Activated CD4-positive, alpha-beta T cell treated with anti-CD3 and anti-CD28 coated beads for 4 hours (primary cell): ENCODE results near the gene AJAP1.

Experiments
- DNase-seq, 2 donors: peaks; one replicate each; pipeline ENCODE4 v3.0.0-alpha.2; 2020

AJAP1 gene

GRCh38 chr1:4708840-4709507 lies 54.6 kb downstream of the AJAP1 start:
- DNase-seq, result no peak

DNA sequence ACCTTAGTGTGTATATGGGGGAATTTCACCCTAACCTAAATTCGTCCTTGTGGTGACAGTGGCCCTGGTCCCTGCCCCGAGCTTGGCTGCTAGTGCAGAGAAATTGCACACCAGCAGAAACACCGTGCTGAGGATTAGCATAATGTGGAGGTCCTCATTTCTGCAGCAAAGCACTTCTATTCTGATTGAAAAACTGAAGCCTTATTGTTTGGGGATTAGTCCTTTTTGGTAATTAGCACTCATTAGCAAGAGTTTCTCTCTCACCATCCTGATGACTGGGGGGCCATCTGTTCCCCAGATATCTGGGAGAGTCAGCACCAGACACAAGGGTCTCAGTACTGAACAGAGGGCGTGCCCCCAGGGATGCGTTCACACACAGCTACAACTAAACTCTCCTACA lies 55.2 kb downstream of the AJAP1 start:
- no peak for DNase-seq

DNA sequence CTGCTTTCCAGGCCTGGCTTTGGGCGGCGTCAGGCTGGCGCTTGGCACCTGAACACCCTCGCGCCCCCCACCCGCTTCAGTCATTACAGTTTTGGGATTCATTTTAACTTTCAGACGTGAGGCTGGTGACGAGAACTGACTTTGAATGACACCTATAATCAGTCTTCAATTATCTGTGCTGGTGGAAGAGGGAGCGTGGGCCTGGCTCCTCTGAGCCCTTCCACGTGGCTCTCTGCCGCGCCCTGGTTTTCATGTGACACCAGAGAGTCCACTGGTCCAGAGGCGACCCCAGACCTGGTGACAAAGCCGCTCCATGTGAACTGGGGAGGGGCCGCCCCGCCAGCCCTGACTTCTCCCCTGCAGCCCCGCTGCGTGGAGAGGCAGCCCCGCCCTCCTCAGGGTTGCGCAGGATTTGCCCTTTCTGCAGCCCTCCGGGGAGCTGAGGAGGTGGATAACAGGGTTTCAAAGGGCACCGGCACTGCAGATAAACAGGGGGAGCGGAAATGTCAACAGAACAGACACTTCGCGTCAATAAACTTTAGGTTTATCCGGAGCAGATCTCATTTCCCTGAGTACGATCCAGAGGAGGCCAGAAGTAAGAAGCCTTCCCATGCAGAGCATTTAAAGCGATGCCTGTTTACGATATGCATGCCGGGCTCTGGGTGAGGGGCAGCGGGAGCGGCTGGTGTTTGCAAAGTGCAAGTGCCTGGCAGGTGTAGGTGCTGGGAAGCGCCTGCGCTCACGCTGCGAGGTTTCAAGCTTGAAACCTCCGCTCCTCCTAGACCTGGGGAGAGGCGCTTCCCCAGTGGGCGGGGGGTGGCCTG lies 56.4 kb downstream of the AJAP1 start:
- no peak for DNase-seq

GRCh38 chr1:4711416-4712275 lies 57.2 kb downstream of the AJAP1 start:
- DNase-seq, result no peak

GRCh38 chr1:4713669-4714068 lies 59.3 kb downstream of the AJAP1 start:
- no peak for DNase-seq

GRCh38 chr1:4716406-4716805 lies 62.0 kb downstream of the AJAP1 start:
- no peak for DNase-seq

GRCh38 chr1:4718071-4718470 lies 63.7 kb downstream of the AJAP1 start:
- no peak for DNase-seq

DNA sequence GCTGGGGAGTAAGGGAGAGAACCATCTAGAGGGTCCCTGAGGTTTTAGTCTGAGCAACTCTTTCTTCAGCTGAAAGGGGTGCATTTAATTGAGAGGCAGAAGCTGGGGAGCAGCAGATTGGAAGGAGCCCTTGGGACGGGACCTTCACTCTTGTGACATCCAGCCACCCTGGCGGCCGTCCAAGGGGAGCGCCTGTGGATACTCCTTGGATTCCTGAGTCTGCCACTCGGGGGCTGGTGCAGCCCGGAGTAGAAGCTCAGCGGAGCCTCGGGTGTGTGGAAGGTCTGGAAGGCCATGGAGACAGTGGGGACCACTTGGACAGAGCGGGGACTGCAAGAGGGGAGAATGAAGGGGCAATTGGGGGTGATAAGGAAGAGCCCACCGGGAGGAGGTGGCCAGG lies 68.7 kb downstream of the AJAP1 start:
- no peak for DNase-seq

DNA sequence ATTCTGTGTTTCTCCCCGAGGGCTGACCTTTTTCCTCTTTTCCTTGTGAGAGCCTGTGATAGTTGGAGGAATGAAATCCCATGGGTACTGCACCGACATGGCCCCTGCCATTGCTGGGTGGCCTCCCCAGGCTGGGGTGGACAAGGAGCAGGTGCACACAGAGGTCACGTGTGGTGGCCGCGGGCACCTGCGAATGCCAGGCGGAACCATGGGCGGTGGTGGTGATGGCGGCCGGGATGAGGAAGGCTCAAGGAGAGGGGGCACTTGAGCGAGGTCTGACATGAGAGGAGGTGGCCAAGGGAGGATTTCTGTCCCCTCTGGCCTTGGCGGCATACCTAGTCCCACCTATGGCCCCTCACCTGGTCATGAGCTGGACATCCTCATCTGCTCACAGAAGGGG lies 69.6 kb downstream of the AJAP1 start:
- no peak for DNase-seq

- DNase-seq, result no peak
Measured at GRCh38 chr1:4724695-4725250, 70.4 kb downstream of the AJAP1 start.

GRCh38 chr1:4725416-4725815 lies 71.0 kb downstream of the AJAP1 start:
- DNase-seq, result no peak

DNA sequence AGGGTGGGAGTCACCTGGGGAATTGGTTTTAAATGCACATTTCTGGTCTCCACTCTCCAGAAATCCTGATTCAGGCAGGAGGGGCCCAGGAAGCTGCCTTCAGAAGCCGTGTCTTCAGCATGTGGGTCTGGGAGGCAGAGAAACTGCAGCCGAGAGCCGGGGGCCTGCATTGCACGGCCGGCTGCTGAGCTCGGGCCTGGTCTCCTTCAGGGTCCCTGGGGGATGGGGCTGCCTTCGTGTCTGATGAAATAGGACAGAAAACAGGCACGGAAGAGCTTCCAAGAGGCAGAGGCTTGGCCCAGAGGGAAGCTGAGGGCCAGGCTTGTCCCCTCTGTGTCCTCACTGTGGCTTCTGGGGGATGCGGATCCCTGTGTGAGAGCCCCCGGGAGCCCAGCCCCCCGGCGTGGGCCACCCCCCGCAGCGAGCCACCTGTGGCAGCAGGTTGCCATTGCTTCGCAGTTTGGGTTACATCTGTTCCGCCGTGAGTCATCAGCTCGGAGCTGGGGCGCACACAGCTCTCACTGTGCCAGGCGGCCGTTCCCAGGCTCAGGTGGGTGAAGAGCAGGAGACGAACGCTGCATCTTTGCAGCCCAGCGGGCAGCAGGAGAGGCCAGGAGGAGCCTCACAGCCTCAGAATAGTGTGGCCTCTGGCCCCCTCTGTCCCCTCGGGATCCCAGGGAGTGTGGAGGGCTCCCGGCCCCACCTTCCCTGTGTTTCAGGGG lies 72.4 kb downstream of the AJAP1 start:
- DNase-seq, result no peak

DNA sequence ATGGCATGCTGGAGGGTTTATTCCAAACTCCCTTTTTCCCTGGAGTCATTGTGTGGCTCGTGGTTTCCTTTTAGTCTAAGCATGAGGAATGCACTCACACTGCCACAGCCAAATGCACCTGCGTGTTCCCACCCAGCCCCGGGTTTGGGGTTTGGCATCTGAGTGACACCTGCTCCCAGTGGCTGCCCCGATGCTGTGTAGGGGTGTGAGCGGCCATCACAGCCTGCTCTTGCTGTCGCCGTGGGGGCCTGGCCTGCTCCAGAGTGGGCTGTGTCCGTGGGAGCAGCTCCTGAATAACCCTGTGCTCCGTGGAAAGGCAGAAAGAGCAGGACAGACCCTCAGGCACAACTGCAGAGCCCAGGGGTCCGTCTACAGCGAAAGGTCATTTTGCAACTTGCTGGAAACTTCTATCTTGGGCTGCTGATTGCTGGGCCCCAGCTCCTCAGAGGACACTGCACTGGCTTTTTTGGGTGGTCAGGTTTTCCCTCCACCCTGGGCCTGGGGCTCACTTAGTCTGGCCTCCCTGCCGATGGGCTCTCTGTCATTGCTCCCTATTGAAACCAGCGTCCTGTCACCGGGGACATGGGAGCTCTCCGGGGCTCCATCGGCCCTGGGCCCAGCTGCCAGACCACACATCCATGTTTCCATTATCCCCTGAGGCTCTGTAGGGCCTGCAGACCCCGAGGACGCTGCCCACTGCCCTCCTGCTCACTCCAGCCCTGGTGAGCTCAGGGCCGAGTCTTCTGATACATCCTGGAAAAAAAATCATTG lies 74.1 kb downstream of the AJAP1 start:
- DNase-seq, result no peak

DNA sequence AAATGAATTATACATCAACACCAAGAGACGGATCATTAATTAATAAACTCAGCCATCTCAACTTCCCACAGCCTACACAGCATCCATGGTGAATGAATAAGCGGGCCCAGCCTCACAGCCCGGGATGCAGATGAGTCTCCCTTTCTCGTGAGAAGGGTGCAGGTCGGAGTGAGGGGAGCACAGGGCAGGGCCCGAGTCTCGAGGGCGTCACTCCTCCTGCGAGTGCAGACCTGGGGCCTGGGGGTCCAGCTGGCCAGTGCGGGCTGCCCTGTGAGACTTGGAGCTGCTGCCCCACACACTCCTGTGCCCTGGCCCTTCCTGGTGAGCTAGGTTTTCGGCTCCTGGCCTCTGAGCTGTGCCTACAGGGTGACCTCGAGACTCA lies 74.7 kb downstream of the AJAP1 start:
- no peak for DNase-seq

GRCh38 chr1:4730078-4730477 lies 75.7 kb downstream of the AJAP1 start:
- DNase-seq, result no peak

DNA sequence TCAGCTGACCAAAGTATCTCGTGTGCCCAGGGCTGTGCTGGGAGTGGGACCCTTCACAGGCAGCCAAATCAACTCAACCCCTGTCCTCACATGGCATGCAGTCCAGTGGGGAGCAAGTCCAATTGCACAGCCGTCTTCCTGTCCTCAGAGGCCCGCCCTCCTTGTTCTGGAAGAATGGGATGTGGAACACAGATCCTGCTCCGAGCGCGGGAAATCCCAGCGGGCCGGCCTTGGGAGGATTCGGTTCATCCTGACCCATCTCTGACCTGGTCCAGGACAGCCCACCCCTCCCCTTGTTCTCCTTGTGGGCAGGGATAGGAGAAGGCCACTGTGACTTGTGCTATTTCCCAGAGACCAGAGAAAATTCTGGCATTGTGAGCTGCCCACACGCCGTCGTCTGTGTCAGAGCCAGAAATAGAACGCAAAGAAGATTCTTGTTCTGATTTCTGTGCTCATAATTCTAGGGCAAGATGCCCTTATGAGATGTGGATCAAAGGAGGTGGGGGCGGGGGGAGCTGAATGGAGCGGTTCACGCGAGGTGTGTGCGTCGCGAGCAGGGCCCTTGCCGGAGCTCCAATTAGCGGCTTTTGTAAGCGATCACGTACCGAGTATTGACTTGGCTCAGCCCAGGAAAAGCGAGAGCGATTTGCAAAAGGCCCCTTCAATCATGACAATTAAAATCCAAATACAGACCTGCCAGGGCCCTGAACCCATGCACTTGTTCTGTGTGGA lies 79.2 kb downstream of the AJAP1 start:
- DNase-seq, result no peak

DNA sequence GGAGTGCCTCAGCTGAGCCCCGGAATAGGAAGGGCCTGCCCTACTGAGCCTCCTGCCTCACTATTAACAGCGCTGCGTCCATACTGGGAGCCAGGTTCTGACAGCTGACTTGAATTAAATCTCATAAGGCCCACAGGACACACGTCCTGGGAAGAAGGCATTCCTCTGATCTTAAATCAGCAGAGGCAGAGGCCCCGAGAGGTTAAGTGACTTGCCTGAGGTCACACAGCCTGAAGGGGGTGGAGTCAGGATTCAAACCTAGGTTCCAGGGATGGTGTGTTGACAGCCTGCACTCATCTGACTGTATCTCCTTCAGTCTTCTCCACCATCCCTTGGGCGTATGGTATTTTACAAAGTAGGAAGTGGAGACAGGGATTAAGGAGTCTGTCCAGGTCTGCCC lies 79.8 kb downstream of the AJAP1 start:
- no peak for DNase-seq

DNA sequence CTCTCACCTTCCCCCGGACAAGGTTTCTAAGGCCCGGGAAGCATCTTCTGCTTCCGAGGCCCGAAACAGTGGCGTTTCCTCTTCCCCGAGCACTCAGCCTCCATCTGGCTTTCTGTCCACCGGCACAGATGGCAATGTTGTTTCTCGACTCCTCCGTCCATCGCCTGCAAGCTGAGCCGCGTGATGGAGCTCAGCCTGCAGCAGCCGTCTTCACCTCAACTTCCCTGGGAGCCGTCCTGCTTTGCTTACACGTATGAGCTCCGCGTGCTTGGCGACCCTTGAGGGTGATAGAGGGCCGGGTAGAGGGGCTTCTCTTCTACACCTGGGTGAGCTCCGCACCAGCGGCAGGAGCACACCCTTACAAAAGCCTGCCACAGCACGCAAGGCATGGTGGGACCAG lies 80.4 kb downstream of the AJAP1 start:
- DNase-seq, result no peak

- DNase-seq, result no peak
Measured at GRCh38 chr1:4736254-4736653, 81.8 kb downstream of the AJAP1 start.

DNA sequence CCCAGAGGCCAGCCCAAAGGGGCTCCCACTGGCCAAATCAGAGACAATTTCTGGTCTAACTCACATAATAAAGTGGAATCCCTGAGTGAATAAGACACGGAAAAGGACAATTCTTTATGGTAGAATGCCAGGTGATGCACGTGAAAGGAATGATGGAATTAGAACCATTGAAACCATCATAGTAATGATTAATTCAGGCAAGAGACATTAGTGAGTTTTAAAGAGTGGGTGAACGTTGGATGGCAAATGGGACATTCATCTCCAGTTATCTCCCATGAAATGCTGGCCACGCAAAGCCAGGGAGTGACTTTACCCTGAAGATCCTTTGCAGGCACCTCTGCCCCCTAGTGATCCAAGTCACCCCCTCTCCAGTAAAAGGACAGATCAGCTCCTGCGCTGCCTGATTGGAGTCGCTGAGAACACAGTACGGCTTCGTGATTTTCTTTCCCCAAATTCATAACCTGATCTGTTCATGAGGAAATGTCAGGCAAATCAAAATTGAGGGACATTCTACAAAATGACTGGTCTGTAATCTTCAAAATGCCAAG lies 87.5 kb downstream of the AJAP1 start:
- no peak for DNase-seq
